Measurements from ENCODE around the gene PTPRO. TPM values are rescaled to one million over a fixed set of nuclear protein-coding genes. Genes with fewer than 3 reads are reported as not detected.

Gene PTPRO
- total RNA-seq, 6 experiments from 2014 or later = 0.07 to 0.19 (median 0.09) TPM; not detected in 1

DNA sequence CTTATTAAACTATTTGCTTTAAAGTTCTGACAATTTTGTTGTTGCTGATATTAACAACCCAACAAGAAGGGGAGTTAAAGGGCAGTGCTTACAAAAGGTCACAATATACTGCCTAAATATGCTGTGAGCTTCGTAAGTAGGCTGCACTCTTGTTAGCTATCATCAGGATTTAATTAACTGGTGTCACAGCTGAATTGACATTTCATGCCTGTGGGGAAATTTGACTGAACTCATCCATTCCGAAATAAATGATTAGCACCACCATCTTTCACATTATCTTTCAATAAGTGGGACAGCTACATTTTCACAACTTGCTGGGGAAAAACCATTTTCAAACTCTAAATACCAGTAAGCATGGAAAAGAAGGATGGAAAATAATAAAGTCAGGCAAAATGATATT lies 146.6 kb downstream of the PTPRO start:
- no peaks in the 10 kb centered on the region for H3K4me1 Mint-ChIP-seq (ENCODE audit: low read depth)
- no peaks in the 10 kb centered on the region for H3K9me3 Mint-ChIP-seq
- TF ChIP-seq, protein P1, sequence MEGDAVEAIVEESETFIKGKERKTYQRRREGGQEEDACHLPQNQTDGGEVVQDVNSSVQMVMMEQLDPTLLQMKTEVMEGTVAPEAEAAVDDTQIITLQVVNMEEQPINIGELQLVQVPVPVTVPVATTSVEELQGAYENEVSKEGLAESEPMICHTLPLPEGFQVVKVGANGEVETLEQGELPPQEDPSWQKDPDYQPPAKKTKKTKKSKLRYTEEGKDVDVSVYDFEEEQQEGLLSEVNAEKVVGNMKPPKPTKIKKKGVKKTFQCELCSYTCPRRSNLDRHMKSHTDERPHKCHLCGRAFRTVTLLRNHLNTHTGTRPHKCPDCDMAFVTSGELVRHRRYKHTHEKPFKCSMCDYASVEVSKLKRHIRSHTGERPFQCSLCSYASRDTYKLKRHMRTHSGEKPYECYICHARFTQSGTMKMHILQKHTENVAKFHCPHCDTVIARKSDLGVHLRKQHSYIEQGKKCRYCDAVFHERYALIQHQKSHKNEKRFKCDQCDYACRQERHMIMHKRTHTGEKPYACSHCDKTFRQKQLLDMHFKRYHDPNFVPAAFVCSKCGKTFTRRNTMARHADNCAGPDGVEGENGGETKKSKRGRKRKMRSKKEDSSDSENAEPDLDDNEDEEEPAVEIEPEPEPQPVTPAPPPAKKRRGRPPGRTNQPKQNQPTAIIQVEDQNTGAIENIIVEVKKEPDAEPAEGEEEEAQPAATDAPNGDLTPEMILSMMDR (IDR thresholded peaks at IDR 0.05) = no peak
- DNase-seq = no peak
- H3K27me3 Mint-ChIP-seq (ENCODE audit: insufficient read depth) = peaks cover 5% of the 10 kb centered on the region; the same call in 1 of the 2 replicates
- no peaks in the 10 kb centered on the region for H3K36me3 Mint-ChIP-seq (ENCODE audit: low read depth)
- no peak overlapping the region for H3K4me3 Mint-ChIP-seq
- H3K27ac Mint-ChIP-seq = no peak overlapping the region

GRCh38 chr12:15469356-15469755 lies 147.0 kb downstream of the PTPRO start:
- Mint-ChIP-seq H3K27me3 (ENCODE audit: insufficient read depth) (peaks cover 5% of the 10 kb centered on the region; the same call in 1 of the 2 replicates), H3K4me1 (ENCODE audit: low read depth) (no peaks in the 10 kb centered on the region), H3K36me3 (ENCODE audit: low read depth) (no peaks in the 10 kb centered on the region), H3K27ac (no peak overlapping the region), H3K9me3 (no peaks in the 10 kb centered on the region), H3K4me3 (no peak overlapping the region)
- no peak for DNase-seq
- TF ChIP-seq, protein P1 (IDR thresholded peaks at IDR 0.05) = no peak

DNA sequence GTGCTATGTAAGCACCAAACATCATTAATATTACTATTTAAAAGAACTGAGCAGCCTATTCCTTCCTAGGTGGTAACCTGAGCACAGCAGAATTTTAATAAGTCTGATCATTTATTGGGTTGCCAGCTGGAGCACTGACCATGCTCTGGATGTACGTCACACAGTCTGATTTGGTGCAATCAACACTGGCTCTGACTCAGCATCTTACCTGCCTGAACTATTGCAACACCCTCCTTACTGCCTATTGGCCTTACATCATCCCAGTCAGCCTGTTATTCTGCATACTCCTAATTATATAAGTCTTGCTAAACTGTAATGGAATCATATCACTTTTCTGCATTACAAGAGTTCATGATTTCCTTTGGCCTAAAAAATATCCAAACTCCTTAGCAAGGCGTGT lies 149.7 kb downstream of the PTPRO start:
- no peaks in the 10 kb centered on the region for H3K9me3 Mint-ChIP-seq
- TF ChIP-seq, protein P1 (IDR thresholded peaks at IDR 0.05) = no peak
- no peaks in the 10 kb centered on the region for H3K36me3 Mint-ChIP-seq (ENCODE audit: low read depth)
- H3K27me3 Mint-ChIP-seq (ENCODE audit: insufficient read depth) = peaks cover 5% of the 10 kb centered on the region
- no peak overlapping the region for H3K4me3 Mint-ChIP-seq
- no peak overlapping the region for H3K27ac Mint-ChIP-seq
- DNase-seq = no peak
- no peaks in the 10 kb centered on the region for H3K4me1 Mint-ChIP-seq (ENCODE audit: low read depth)

- H3K27ac Mint-ChIP-seq = no peak overlapping the region
- no peaks in the 10 kb centered on the region for H3K9me3 Mint-ChIP-seq
- peaks cover 4% of the 10 kb centered on the region for H3K27me3 Mint-ChIP-seq (ENCODE audit: insufficient read depth)
- no peaks in the 10 kb centered on the region for H3K36me3 Mint-ChIP-seq (ENCODE audit: low read depth)
- no peak for DNase-seq
- no peak overlapping the region for H3K4me3 Mint-ChIP-seq
- TF ChIP-seq, protein P1 (IDR thresholded peaks at IDR 0.05) = no peak
- H3K4me1 Mint-ChIP-seq (ENCODE audit: low read depth) = no peaks in the 10 kb centered on the region
Measured at GRCh38 chr12:15474766-15475165, 152.5 kb downstream of the PTPRO start.

- Mint-ChIP-seq H3K4me1 (ENCODE audit: low read depth) (no peaks in the 10 kb centered on the region), H3K9me3 (no peaks in the 10 kb centered on the region), H3K27me3 (ENCODE audit: insufficient read depth) (peaks cover 4% of the 10 kb centered on the region), H3K36me3 (ENCODE audit: low read depth) (no peaks in the 10 kb centered on the region), H3K27ac (no peak overlapping the region), H3K4me3 (no peak overlapping the region)
- TF ChIP-seq, protein P1 (IDR thresholded peaks at IDR 0.05) = no peak
- no peak for DNase-seq
Measured at GRCh38 chr12:15477761-15478160, 155.5 kb downstream of the PTPRO start.

- H3K27ac Mint-ChIP-seq = no peak overlapping the region
- no peak overlapping the region for H3K4me3 Mint-ChIP-seq
- no peaks in the 10 kb centered on the region for H3K9me3 Mint-ChIP-seq
- no peak for DNase-seq
- H3K36me3 Mint-ChIP-seq (ENCODE audit: low read depth) = no peaks in the 10 kb centered on the region
- H3K27me3 Mint-ChIP-seq (ENCODE audit: insufficient read depth) = peaks cover 4% of the 10 kb centered on the region; the same call in 1 of the 2 replicates
- H3K4me1 Mint-ChIP-seq (ENCODE audit: low read depth) = no peaks in the 10 kb centered on the region
- TF ChIP-seq, protein P1 (IDR thresholded peaks at IDR 0.05) = no peak
Measured at GRCh38 chr12:15481846-15482245, 159.5 kb downstream of the PTPRO start.
